Gastroesophageal sphincter (tissue), 4 donors: ENCODE measurements around the gene SH3BP5. TPM values are rescaled to one million over a fixed set of nuclear protein-coding genes. Genes with fewer than 3 reads are reported as not detected.

ENCODE experiments used
- ATAC-seq: fragments of 150-250 bp; one replicate; pipeline ENCODE4 v1.9.1; 2016; ENCODE audit warnings: mild to moderate bottlenecking, moderate library complexity
- H3K27ac ChIP-seq, 4 donors: fragments of 200-600 bp; sonication (generic) in 3 of 4; 1 replicate in 3 of 4; 2 replicates in 1 of 4; pipeline ENCODE4 v1.5.1; 2016 to 2019
- H3K27me3 ChIP-seq: fragments of 200-600 bp; sonication (generic); one replicate; pipeline ENCODE4 v1.5.1; 2019
- H3K36me3 ChIP-seq, 2 donors: fragments of 200-600 bp; sonication (generic); one replicate each; pipeline ENCODE4 v1.5.1; 2019; ENCODE audit warnings: control low read depth in 1 of 2
- H3K4me1 ChIP-seq, 3 donors: fragments of 200-600 bp; sonication (generic); 1 replicate in 2 of 3; 2 replicates in 1 of 3; pipeline ENCODE4 v1.5.1; 2016 to 2019; ENCODE audit warnings: control low read depth in 2 of 3
- H3K4me3 ChIP-seq, 2 donors: fragments of 200-600 bp; sonication (generic); one replicate each; pipeline ENCODE4 v1.5.1; 2019; ENCODE audit warnings: mild to moderate bottlenecking in 1 of 2, moderate library complexity in 1 of 2
- H3K9me3 ChIP-seq, 3 donors: fragments of 200-600 bp; sonication (generic); one replicate each; pipeline ENCODE4 v1.5.1; 2017 to 2019; ENCODE audit warnings: control low read depth in 2 of 3
- CTCF ChIP-seq, 4 experiments: fragments of 200-600 bp in 2 of 4; fragments of 450-650 bp in 2 of 4; sonication (generic) in 1 of 4; IDR thresholded peaks; one replicate each; pipeline ENCODE4 v1.5.1; 2017 to 2019; ENCODE audit warnings: antibody characterized with exemption in 4 of 4, mild to moderate bottlenecking in 2 of 4, moderate library complexity in 2 of 4
- EP300 ChIP-seq: sonication (generic); formaldehyde crosslinking; IDR thresholded peaks from one replicate; pipeline ENCODE4 v1.6.1; 2017; ENCODE audit warnings: antibody characterized with exemption, mild to moderate bottlenecking
- POLR2A ChIP-seq, 2 donors: fragments of 450-650 bp; IDR thresholded peaks; one replicate each; pipeline ENCODE4 v1.6.1; 2017; ENCODE audit warnings: antibody characterized with exemption in 2 of 2, mild to moderate bottlenecking in 2 of 2, moderate library complexity in 1 of 2
- POLR2AphosphoS5 ChIP-seq: sonication (generic); formaldehyde crosslinking; IDR thresholded peaks from one replicate; pipeline ENCODE4 v1.6.1; 2017; ENCODE audit warnings: antibody characterized with exemption
- WGBS, 2 donors: methylation state at CpG; one replicate each; pipeline ENCODE4 v1.1.5; 2018; ENCODE audit warnings: low coverage in 1 of 2; 5-methylcytosine and 5-hydroxymethylcytosine counted together
- total RNA-seq, 4 donors: library from RNA; depleted of rRNA; stranded (reverse); fragments of >200 nt; gene quantifications; one replicate each; pipeline ENCODE4 v1.1.0, GENCODE V29; 2016

SH3BP5 gene
- total RNA-seq, 4 donors from 2014 or later = 23.5 to 56.4 (median 35.0) TPM

GRCh38 chr3:15347063-15347736 lies 14.8 kb upstream of the SH3BP5 start:
- no peak for ATAC-seq
- no peak overlapping the region for H3K27ac ChIP-seq
- H3K36me3 ChIP-seq = no peaks in the 10 kb centered on the region
- peaks cover 0 to 25% (median 0%) of the 10 kb centered on the region in 3 donors for H3K9me3 ChIP-seq
- TF ChIP-seq EP300 = no peak
- no peak for TF ChIP-seq CTCF (IDR thresholded peaks at IDR 0.05)
- no peak for TF ChIP-seq POLR2AphosphoS5
- TF ChIP-seq POLR2A (IDR thresholded peaks at IDR 0.05) = no peak
- H3K4me1 ChIP-seq = no peaks in the 10 kb centered on the region
- no peaks in the 10 kb centered on the region for H3K27me3 ChIP-seq
- WGBS, 2 donors = 88 to 97% methylated on average over 6 to 7 of the region's 7 CpGs
- no peak overlapping the region for H3K4me3 ChIP-seq

GRCh38 chr3:15346516-15346915 lies 14.1 kb upstream of the SH3BP5 start:
- Histone ChIP-seq H3K4me3 (no peak overlapping the region), H3K27me3 (no peaks in the 10 kb centered on the region), H3K9me3 (peaks cover 0 to 18% (median 0%) of the 10 kb centered on the region in 3 donors), H3K27ac (no peak overlapping the region), H3K4me1 (no peaks in the 10 kb centered on the region), H3K36me3 (no peaks in the 10 kb centered on the region)
- 67 to 100% methylated on average over 1 of the region's 2 CpGs for WGBS, 2 donors
- ATAC-seq = no peak
- no peak for TF ChIP-seq POLR2AphosphoS5
- TF ChIP-seq CTCF (IDR thresholded peaks at IDR 0.05) = no peak
- TF ChIP-seq EP300 = no peak
- TF ChIP-seq POLR2A (IDR thresholded peaks at IDR 0.05) = no peak

- H3K27ac ChIP-seq = no peak overlapping the region
- H3K4me1 ChIP-seq = no peaks in the 10 kb centered on the region
- H3K36me3 ChIP-seq = no peaks in the 10 kb centered on the region
- 63 to 81% methylated on average over 2 to 3 of the region's 4 CpGs for WGBS, 2 donors
- H3K4me3 ChIP-seq = no peak overlapping the region
- H3K27me3 ChIP-seq = no peaks in the 10 kb centered on the region
- H3K9me3 ChIP-seq = peaks cover 0 to 10% (median 0%) of the 10 kb centered on the region in 3 donors
- no peak for TF ChIP-seq POLR2A (IDR thresholded peaks at IDR 0.05)
- TF ChIP-seq POLR2AphosphoS5 = no peak
- TF ChIP-seq CTCF (IDR thresholded peaks at IDR 0.05) = no peak
- TF ChIP-seq EP300 = no peak
- no peak for ATAC-seq
Measured at GRCh38 chr3:15345608-15346137, 13.3 kb upstream of the SH3BP5 start.

GRCh38 chr3:15345066-15345607 lies 12.8 kb upstream of the SH3BP5 start:
- peaks cover 0 to 7% (median 0%) of the 10 kb centered on the region in 3 donors for H3K9me3 ChIP-seq
- ATAC-seq = no peak
- no peaks in the 10 kb centered on the region for H3K36me3 ChIP-seq
- no peak overlapping the region for H3K27ac ChIP-seq
- H3K4me3 ChIP-seq = no peak overlapping the region
- H3K27me3 ChIP-seq = no peaks in the 10 kb centered on the region
- 65 to 71% methylated on average over 2 to 4 of the region's 4 CpGs for WGBS, 2 donors
- H3K4me1 ChIP-seq = no peaks in the 10 kb centered on the region
- TF ChIP-seq POLR2AphosphoS5 (no peak), CTCF (IDR thresholded peaks at IDR 0.05) (no peak), POLR2A (IDR thresholded peaks at IDR 0.05) (no peak), EP300 (no peak)

GRCh38 chr3:15342945-15343344 lies 10.6 kb upstream of the SH3BP5 start:
- TF ChIP-seq POLR2A (IDR thresholded peaks at IDR 0.05) (no peak), EP300 (no peak), POLR2AphosphoS5 (no peak), CTCF (IDR thresholded peaks at IDR 0.05) (no peak)
- no peak for ATAC-seq
- Histone ChIP-seq H3K36me3 (no peaks in the 10 kb centered on the region), H3K9me3 (peaks cover 0 to 7% (median 0%) of the 10 kb centered on the region in 3 donors), H3K27ac (no peak overlapping the region), H3K27me3 (no peaks in the 10 kb centered on the region), H3K4me1 (no peaks in the 10 kb centered on the region), H3K4me3 (no peak overlapping the region)
- WGBS, 2 donors = 33 to 70% methylated on average over 1 of the region's 1 CpG
